Measurements from ENCODE around the gene PRKN.

Gene PRKN

DNA sequence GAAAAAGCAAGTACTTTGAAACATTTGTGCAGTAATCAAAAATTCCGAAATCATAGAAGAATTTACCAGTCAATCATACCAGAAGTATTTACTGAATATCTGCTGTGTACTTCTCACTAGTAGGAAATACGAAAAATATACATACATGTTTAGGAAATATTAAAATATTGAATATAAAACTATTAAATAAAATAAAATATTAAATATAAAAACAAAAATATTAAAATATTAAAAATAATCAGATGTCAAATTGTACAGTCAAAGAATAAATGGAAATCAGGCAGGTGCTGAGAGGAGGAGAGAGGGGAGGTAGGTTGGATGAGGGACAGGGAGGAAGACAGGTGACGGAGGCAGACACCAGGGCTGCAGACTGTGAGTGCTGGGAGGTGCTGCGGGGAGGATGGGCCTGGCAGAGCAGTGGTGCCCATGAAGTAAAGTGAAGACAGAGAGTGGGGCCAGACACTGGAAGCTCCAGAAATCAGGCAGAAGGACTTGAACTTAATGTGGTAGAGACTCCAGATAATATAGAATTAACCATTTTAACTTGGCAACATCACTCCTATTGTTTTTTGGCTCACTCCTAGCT lies 55.9 kb downstream of the PRKN start:
- DNase-seq = no peak

DNA sequence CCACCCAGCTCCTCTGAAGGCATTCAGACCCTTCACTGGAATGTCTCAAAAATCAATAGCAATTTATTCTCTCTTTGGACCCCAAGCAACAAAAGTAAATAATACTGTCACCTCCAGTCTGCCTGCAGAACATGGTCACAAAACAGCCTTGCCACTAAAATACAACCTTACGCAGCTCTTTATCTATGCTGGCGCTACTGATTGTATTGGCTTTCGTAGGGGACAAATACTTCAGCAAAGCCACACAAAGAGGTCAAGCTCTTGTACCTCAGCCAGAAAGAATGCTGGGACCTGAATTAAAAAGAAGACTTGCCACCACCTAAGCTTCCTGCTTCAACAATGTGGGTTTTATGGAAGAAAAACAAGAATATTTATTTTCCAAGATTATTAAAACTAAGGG lies 57.2 kb downstream of the PRKN start:
- DNase-seq = no peak

DNA sequence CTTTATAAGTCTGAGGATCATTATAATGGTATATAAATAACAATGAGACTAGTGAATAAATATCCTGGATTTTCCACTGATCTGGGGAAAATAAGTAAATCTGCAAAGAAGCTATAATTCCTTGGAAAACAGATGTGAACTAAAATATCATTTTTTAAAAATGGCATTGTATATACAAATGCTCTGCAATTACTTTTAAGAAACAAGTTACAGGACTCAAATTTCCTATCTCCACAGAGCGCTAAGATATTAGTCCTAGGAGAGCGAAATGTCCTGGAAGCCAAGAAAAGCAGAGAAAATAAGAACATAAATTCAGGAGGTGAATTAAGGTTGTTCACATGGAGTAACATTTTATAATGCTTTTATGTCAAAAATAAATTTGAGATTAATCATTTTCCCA lies 61.3 kb downstream of the PRKN start:
- no peak for DNase-seq

DNA sequence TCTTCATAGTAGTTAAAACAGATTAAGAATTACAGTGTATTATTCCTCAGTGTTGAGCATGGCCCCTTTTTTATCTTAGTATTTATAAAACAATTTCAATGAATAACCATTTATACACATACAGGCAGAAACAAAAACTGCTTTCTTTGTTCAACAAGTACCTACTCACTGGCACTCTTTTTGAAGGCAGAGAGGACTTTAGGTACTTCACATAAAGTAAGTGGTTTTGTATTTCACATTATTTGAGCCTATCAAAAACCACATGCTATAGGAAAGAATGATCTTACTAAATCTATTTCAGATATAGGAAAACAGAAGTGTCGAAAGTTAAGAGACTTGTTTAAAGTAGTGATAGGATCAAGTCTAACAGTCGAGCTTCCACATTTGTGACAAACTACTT lies 73.8 kb downstream of the PRKN start:
- DNase-seq = no peak

DNA sequence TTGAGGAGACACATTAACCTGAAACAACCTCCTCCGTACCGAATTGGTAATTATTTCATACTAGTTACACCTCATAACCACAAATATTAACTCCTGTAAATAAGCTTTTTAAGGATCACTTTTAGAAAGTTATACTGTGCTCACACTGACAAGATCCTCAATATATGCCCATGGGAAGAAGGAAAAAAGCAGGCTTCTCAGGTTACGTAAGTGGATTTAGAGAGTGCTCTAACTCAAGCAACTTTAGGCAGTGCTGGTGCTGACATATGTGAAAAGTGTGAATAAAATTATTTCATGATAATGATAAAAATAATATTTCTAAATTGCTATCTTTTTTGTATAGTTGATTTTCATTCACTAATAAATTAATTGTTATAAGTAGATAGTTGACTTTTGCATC lies 76.1 kb downstream of the PRKN start:
- DNase-seq = no peak

DNA sequence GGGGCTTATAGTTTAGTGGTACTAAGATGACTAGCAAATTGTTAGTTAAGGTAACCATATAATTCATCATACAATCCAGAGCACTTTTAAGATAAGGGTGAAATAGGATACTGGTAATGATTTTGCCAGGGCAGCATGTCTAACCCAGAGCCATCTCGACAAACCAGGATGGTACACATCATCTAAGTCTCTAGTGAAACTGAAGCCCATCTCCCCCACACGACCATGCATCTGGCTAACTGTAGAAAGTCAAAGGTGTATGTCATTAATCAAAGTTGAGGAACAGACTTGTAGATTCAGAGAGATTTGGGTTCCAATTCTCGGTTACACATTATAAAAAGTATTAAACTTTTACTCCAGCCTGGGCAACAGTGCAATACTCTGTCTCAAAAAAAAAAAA lies 78.3 kb downstream of the PRKN start:
- no peak for DNase-seq

DNA sequence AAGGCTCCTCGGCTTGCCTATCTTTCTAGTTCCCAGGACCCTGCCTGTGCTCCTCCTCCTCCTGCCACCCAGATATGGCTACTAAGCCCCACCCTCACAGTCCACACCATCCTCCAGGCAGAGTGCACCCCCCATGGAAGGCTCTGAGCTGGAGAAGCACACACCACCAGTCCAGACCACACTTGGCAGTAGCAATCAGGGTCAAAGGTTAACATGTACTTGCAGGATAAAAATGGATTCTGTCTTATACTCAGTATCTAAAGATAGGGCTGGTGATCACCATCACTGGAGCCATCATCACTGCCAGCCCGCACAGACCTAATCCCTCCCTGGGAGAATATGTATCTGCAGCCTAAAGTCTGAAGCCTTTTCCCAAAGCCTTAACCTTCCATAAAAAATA lies 83.4 kb downstream of the PRKN start:
- DNase-seq = no peak

DNA sequence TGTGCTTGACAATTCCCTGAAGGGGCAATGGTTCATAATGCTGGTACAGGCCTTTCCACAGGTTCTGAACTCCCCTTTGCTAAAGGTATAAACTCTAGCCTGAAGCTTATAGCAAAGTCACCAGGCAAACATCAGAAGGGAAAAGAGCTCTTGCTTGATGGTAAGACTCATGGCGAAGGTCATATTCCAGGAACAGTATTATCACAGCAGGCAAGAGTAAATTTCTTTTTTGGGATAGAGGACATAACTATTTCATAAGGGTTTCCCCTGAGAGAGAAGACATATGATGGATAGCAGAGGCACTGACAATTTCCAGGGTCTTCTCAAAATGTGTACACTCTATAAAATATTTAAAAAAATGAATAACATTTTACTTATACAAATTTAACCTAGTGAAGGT lies 86.8 kb downstream of the PRKN start:
- DNase-seq = no peak

DNA sequence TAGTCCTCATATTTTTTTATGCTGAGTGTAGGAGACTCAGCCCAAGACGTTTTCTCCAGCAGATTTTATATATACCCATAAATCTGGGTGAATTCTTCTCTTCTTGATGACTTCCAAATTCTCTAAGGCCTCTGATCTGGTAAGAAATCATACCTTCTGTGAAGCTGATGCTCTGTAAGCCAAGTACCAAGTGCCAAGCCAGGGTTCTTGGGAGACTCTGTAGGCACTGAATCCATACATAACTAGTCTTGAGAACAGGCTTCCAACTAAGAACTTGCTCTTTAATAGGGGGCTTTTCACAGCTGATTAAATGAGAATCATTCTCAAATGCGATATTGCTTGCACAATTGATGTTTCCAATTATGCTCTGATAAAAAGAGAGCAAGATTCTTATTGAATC lies 87.6 kb downstream of the PRKN start:
- no peak for DNase-seq

DNA sequence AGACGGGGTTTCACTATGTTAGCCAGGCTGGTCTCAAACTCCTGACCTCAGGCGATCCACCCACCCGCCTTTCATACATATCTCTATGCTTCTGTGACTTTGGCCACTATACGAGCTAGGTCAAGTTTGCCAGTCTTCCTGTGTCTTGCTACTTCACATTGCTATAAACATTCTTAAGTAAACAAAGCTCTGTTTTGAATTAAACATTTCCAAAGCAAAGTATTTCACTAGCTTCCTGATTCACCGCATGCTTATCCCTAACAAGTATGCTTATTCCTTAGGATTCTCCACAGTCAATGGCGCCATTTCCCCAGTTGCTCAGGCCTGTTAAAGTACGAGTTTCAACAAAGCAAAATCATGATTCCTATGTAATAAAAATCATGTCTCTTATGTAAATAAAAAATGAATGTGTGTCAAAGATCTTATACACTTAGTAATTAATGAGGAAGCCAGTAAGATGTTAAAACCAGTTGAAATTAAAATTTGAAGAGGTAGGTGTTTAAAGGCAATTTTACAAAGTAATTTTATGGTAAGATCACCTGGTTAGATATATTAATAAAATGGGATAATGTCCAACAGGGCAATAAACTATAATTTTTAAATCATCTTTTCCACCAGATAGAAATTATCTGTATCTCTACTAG lies 88.5 kb downstream of the PRKN start:
- DNase-seq = no peak

DNA sequence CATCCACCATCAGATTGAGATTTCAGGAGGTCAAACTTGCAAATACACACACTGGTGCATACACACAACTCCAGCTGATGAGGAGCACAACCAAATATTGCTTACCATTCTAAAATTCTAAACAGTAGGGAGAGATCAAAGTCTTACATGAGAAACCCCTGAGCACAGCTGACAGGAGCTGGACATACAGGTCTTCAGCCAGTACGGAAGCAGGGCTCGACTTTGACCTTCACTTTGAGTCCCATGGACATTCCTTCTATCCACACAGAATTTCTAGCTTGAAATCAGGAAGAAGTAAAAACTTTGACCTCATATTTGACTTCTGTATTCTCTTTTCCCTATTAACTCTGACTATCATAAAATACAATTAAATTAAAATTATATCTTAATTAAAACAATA lies 90.2 kb downstream of the PRKN start:
- no peak for DNase-seq

DNA sequence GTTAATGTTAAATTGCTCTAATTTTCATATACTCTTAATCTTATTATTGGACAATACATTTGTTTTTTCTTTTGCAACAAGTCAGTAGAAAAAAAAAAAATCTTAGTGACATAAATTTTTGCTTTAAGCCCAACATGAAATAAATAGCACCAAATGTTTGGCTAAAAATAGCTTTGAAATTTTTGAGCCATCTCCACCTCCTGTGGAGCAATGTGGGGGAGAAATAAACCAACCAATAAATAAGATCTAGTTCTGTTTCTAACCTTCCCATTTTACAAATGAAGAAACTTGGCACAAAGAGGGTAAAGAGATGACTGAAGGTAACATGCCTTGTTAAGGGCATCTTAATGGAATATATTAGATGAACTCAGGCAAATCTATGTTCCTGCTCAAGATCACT lies 91.4 kb downstream of the PRKN start:
- DNase-seq = no peak

DNA sequence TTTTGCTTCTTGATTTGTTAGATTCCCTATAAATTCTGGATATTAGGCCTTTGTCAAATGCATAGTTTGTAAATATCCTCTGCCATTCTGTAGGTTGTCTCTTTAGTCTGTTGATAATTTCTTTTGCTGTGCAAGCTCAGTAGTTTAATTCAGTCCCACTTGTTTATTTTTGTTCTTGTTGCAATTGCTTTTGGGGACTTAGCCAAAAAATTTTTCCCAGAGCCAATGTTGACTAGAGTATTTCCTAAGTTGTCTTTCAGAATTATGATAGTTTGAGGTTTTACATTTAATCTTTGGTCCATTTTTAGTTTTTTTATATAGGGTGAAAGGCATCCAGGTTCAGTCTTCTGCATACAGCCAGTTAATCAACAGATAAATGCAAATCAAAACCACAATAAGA lies 96.0 kb downstream of the PRKN start:
- DNase-seq = no peak

DNA sequence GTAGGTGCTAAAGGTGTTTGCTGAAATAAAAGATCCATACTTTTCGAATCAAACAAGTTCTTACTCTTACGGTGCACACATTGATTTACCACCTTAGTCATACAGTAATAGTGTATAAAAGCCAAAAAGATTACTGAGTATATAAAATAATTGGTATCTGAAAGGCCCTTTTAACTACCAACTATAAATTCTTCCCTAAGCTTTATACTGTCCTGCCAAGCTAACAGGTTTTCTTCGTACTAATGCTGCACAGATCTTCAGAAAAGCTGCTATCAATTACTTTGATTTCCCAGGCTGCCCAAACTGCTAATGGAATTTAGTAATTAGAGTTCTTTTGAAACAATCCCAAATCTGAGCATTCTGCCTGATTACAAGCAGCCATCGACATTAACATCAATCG lies 97.5 kb downstream of the PRKN start:
- no peak for DNase-seq

DNA sequence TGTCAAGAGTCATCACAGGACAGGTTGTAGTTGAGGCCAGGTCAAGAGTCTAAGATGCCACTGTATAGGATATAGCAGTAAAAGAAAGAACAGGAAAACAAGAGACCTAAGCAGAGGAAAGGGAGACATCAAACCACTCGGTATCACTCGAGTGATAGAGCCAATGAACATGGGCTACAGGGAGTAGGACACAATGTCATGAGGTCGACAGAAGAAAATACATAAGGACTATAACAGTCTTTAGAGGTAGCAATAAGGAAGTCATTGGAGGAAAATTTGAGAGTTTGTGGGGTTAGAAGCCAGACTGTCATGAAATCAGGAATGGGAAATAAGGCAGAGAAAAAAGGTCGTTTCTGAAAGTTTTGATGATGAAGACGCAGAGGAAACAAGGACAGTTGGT lies 99.7 kb downstream of the PRKN start:
- no peak for DNase-seq

DNA sequence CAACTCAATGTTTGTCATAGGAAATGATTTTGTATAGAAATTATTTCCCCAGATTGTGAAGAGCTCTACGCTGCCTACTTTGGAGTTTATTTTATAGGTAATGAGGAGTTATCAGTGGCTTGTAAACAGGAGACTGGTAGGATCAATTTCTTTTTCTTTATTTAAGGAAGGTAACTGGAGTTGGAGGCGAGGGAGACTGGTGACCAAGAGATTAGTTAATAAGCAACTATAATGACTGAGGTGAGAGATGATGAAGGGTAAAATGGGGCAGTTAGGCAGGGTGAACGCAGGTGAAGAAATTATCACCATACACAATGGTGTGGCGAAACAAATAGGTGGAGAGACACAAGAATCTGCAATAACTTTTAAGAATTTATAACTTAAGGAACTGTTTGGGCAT lies 100.2 kb downstream of the PRKN start:
- DNase-seq = no peak

DNA sequence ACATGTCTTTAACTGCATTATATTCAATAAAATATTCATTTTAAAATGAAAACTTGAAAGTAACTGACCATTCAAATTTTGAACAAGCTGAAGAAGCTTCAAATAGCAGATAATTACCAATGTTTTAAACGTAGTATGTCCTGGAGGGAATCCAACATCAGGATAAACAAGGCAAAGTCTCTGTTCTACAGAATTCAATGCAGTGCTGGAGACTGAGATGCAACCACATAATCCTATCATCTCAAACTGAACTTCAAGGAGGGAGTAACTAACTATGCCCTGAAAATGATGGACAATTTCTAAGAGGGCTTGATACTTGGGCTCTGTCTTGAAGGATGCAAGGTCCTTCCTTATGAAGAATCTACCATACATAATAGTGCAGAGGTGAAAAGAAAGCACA lies 100.7 kb downstream of the PRKN start:
- no peak for DNase-seq

DNA sequence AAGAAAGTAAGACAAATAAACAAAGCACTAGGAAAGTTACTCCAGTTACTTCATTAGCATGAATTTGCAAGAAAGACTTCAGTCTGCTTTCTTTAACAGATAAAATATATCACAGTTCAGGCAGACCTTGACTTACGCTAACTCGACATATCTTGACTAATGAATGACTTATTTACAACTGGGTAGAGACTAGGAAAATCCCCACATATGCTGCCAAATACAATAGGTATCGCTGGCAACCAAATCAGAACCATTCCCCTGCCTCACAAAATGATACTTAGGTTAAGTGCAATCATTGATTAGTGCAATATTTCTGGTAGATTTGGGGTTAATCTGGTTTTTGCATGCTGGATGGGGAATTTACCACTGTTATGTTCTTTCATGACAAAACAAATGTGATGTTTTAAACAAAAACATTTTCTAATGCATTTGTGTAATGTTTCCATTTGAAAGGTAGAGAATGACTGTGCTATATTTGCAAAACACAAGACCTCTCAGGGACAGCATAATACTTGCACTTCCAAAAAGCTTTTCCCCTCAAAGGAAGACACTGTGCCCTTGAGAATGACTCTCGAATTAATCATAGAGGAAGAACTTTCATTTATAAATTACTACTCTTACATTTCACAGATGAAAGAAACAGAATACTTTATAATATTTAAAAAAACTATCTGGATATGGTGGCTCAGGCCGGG lies 101.6 kb downstream of the PRKN start:
- no peak for DNase-seq

DNA sequence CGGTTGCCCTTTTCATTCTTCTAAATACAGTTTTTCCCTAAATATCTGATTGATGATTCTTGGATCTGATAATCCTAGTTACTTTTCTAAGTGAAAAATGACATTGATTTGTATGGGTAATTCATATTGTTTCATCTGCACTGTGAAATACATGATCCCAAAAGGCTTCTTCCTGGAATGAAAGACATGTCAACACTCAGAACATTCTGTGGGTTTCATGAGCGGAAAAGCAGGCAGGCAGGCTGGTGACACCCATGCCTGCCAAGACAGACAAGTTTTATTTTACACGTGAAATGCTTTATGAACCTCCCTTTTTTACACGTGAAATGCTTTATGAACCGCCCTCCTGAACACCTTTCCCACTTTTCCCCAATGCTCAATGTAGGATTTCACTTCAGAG lies 105.0 kb downstream of the PRKN start:
- DNase-seq = no peak

DNA sequence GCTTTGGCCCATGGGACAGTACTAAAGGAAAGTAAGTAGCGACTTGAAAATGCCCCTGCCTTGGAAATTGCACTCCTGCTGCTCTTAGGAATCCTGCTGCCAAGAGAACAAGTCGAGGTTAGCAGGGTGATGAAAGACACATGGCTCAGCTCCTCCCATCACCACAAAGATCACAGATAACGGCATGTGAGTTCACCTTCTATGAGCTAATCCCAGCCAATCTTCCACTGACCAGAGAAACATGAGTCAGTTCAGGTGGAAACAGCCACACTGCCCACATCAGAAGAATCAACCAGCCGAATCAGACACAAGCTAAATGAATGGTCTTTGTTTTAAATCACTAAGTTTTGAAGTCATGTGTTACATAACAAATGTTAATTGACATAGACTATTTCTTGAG lies 106.3 kb downstream of the PRKN start:
- DNase-seq = no peak

DNA sequence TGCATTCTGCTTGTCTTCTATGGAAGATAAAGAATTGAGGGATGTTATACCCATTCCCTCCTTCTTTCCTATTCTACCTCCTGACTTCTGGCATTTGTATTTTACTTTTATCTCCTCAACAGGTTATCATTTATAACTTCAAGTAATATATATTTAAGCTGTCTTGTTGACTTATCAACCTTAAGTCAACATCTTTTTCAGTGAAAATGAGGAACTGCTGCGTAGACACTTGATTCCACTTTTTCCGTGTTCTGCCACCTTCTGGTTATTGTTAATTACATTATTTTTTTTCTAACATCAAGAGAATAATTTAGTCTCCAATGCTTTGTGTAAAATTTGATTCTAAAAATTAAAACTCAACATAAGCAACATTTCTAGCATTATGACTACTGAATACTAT lies 107.5 kb downstream of the PRKN start:
- no peak for DNase-seq

DNA sequence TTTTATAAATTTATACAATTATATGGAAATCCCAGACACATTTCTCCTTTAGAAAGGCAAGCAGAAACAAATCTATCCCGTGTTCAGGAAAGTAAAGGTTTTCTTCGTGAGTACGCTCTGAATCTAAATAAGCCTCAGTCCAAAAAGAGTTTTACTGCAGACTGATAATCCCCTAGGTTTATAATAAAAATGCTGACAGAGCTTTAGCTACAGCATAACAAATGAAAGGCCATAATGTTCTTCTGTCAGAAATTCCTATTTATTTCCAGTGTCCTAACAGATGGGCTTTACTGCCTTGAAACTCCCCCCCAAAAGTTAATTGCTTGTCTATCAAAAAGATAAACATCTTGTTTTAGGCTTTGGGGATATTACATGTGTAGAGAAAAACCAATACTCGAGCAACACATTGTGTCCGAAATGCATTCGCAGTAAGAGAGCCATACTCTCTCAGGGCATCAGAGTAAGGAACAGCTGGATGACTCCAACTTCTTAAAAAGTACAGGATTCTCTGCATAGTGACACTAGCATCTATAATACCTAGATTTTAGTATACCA lies 109.0 kb downstream of the PRKN start:
- no peak for DNase-seq

DNA sequence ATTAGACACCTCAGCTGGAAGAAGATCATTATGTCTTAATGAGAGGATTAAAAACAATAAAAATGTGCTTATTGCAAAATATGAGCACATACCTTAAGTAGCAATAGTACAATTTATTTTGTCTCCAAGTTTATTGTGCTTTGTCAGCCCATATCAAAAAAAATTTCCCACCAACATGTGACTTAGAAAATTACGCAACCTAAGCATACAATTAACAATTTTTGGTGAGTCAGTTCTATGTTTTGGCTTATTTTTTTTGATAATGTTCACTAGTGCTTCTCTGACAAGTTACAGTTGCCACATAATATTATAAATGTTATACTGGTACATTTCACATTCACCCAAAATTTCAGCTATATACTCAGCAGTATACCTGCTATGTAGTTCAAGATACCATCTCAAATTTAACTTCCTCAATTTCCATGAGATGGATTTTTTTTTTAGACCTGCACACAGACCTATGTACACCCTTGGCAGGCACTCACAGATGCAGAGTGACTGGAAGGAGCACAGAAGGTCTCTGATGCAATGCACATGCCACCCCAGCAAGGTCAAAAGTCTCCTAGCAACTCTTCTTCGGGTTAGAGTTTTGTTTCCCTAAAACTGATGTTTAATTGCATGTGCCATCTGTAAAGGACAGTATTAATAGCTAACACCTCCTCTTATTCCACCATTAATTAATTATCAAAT lies 112.4 kb downstream of the PRKN start:
- DNase-seq = no peak

DNA sequence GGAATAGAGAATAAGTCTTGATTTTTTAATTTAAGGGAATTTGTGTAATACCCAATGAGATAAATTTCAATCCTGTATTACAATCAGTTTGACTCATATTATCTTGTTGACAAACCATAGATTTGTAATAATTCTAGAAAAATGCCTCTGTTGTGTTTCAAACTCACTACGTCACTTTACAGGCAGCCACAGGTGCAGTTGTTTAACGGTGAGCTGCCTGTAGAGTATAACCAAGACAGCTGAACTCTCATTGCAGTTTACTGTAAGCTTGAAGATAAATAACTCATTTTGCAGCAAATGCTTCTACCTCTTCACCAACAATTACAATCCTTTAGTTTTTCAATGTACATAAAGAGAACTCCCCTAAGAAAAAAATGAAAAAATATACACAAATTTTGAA lies 114.3 kb downstream of the PRKN start:
- DNase-seq = no peak

Data from CD4-positive, alpha-beta T cell treated with Interleukin-4 for 1 hour (primary cell).